Kidney (tissue), 14 donors: ENCODE results near the gene NACAD. TPM values are rescaled to one million over a fixed set of nuclear protein-coding genes. Genes with fewer than 3 reads are reported as not detected.
A peak's percentile ranks its signal among the peaks of the same experiment; 100 is the strongest.

Experiments used
- DNase-seq, 5 donors: peaks; one replicate each; pipeline ENCODE4 v3.0.0-alpha.2; 2013 to 2020
- FAIRE-seq: peaks from 2 replicates; lab custom pipeline; 2012; peaks lifted over from hg19 to GRCh38; lab: Jason Lieb, UNC
- H3K27ac ChIP-seq, 2 donors: one replicate each; pipeline ENCODE4 v1.7.0; 2013; ENCODE audit warnings: low read depth in 2 of 2, low read length in 2 of 2, inconsistent platforms in 1 of 2
- H3K27me3 ChIP-seq: one replicate; pipeline ENCODE4 v1.7.1; 2013; ENCODE audit warnings: low read length, inconsistent platforms; ENCODE audit not compliant: control insufficient read depth, insufficient read depth
- H3K36me3 ChIP-seq, 3 donors: one replicate each; pipeline versions ENCODE4 v1.7.0 to v1.7.1; 2013; ENCODE audit warnings: low read length in 3 of 3, control low read depth in 1 of 3, inconsistent platforms in 1 of 3; ENCODE audit not compliant: insufficient read depth in 3 of 3, control insufficient read depth in 2 of 3
- H3K4me1 ChIP-seq, 3 donors: one replicate each; pipeline versions ENCODE4 v1.7.0 to v1.7.1; 2013; ENCODE audit warnings: low read length in 3 of 3, inconsistent platforms in 1 of 3, low read depth in 1 of 3; ENCODE audit not compliant: control insufficient read depth in 2 of 3, insufficient read depth in 2 of 3
- H3K4me3 ChIP-seq, 3 donors: one replicate each; pipeline versions ENCODE4 v1.7.0 to v1.8.1; 2013; ENCODE audit warnings: low read length in 3 of 3, control low read depth in 1 of 3, inconsistent platforms in 1 of 3
- H3K9ac ChIP-seq, 3 donors: one replicate each; pipeline versions ENCODE4 v1.7.0 to v1.7.1; 2013; ENCODE audit warnings: low read length in 3 of 3, control low read depth in 1 of 3, inconsistent platforms in 1 of 3
- H3K9me3 ChIP-seq, 3 donors: one replicate each; pipeline versions ENCODE4 v1.7.0 to v1.7.1; 2013; ENCODE audit warnings: low read length in 3 of 3, control low read depth in 1 of 3, inconsistent platforms in 1 of 3; ENCODE audit not compliant: control insufficient read depth in 2 of 3, insufficient read depth in 1 of 3
- intact Hi-C: fragments of 100-400 bp; cut with DNase I; formaldehyde crosslinking; loops from one replicate; pipeline ENCODE4 v1.11.1; 2022
- polyA plus RNA-seq: library from polyadenylated mRNA; stranded (reverse); fragments of 350-450 nt; fragmentation: Illumina TruSeq; extraction: RNeasy Lipid Tissue Mini Kit (QIAGEN cat#74804); gene quantifications from one replicate; pipeline ENCODE4 v1.2.3, GENCODE V29; 2014; ENCODE audit warnings: low read depth, low replicate concordance; ENCODE audit not compliant: insufficient read depth
- total RNA-seq: library from RNA; stranded (reverse); fragmentation: NEBNext Ultra II Directional; extraction: Animal tissue kit (Norgen Biotek cat#: 25700); gene quantifications from one replicate; pipeline ENCODE4 v1.2.1, GENCODE V29; 2021
- TF ChIP-seq, protein P1 (sequence below): IDR thresholded peaks from 3 replicates; pipeline ENCODE4 v1.5.1; 2012; ENCODE audit warnings: mild to moderate bottlenecking, moderate library complexity, borderline replicate concordance; ENCODE audit not compliant: insufficient read depth; ENCODE audit errors: extremely low read depth
- donor health status: control.
- donor health status: control.
- donor health status: control.
- donor health status: control.
- donor health status: control.
- donor health status: DM: yes; HTN: yes; CAD: no.
- donor health status: Normal renal cell carcinoma (clear cell type).

Gene NACAD
- total and polyA plus RNA-seq, 2 donors from 2014 or later = 4.2 to 5.0 TPM

DNA sequence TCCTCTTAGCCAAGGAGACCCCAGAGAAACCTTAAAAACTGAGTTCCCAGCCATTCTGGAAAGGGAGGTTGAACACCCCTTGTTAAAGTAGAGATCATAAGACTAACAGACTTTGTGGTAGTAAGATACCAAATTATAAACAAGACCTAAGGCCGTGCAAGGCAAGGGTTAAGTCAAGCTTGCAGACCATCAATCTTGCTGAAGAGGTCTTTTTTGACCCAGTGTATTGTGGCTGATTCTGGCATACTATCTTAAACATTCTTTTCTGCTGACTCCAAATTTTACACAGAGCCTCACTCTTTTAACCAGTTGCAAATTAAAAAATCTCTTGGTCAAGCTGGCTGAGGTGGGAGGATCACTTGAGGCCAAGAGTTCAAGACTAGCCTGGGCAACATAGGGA, 23.9 kb upstream of the NACAD start:
- Histone ChIP-seq H3K4me1 (peaks cover 0 to 8% (median 3%) of the 10 kb centered on the region in 3 donors), H3K27me3 (no peaks in the 10 kb centered on the region), H3K9me3 (no peaks in the 10 kb centered on the region), H3K9ac (no peak overlapping the region), H3K36me3 (peaks cover 3 to 14% (median 12%) of the 10 kb centered on the region in 3 donors), H3K4me3 (peak overlapping the region in 1 of 3 donors; percentile 95), H3K27ac (no peak overlapping the region)
- intact Hi-C loops = no loop called here
- FAIRE-seq (no peak), DNase-seq (peak in 1 of 5 donors; percentile 27)
- TF ChIP-seq, protein P1, sequence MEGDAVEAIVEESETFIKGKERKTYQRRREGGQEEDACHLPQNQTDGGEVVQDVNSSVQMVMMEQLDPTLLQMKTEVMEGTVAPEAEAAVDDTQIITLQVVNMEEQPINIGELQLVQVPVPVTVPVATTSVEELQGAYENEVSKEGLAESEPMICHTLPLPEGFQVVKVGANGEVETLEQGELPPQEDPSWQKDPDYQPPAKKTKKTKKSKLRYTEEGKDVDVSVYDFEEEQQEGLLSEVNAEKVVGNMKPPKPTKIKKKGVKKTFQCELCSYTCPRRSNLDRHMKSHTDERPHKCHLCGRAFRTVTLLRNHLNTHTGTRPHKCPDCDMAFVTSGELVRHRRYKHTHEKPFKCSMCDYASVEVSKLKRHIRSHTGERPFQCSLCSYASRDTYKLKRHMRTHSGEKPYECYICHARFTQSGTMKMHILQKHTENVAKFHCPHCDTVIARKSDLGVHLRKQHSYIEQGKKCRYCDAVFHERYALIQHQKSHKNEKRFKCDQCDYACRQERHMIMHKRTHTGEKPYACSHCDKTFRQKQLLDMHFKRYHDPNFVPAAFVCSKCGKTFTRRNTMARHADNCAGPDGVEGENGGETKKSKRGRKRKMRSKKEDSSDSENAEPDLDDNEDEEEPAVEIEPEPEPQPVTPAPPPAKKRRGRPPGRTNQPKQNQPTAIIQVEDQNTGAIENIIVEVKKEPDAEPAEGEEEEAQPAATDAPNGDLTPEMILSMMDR = no peak

DNA sequence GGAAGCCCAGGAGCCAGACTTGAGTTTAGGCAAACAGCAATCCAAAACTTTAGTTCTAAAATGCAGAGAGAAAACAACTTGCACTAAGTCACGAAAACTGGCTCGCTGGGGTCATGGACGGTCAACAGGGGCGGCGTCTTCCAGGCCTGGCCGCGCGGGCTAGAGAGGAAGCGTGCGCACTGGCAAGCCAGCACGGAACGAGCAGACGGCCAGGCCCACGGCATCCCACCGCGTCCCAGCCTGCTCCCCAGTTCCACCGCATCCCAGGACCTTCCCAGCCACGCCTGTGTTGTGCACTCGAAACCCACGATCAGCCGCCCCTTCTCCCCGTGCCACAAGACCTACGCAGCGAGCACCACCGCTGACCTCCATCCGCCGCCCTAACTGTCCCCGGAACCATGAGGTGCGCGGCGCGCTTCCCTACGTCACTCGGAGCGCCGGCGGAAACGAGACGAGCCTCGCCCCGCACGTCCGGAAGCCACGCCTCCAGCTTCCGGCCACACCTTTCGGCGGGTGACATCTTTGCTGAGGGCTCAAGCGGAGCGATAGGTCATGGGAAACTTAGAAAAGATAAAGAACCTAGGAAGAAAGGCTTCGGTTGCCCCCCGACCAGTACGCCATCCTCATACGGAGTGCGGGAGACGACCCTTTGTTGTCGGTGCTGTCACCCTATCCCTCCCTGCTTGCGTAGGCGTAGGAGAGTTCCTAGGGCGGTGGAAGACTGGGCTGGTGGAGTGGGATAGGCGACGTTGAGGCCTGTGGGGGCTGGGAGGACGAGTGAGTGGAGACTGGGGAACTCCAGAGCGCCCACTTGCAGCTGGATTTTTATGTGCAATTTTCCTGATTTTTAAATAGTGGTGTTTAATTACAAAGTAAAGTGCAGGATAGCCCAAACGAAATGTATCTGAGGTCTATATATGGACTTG, 22.8 kb upstream of the NACAD start, which contains the start of gene TBRG4:
Gene TBRG4 (minus strand): TSS at position 400 of the 926 bp plus-strand sequence. CDS start 2,460 bp downstream, outside the sequence.
- intact Hi-C loops = no loop called here
- TF ChIP-seq, protein P1 = peak; percentile 15
- Histone ChIP-seq H3K27ac (peak within 1 kb of the TSS; percentile 91 to 99), H3K9me3 (no peaks in the 10 kb centered on the region), H3K36me3 (peaks cover 3 to 23% (median 22%) of the 10 kb centered on the region in 3 donors), H3K4me1 (peaks cover 0 to 15% (median 3%) of the 10 kb centered on the region in 3 donors), H3K4me3 (peak within 1 kb of the TSS; percentile 71 to 95 (median 91)), H3K27me3 (no peaks in the 10 kb centered on the region), H3K9ac (peak within 1 kb of the TSS; percentile 59 to 70 (median 62))
- peak; percentile 96 to 99 (median 98) for DNase-seq
- no peak for FAIRE-seq

DNA sequence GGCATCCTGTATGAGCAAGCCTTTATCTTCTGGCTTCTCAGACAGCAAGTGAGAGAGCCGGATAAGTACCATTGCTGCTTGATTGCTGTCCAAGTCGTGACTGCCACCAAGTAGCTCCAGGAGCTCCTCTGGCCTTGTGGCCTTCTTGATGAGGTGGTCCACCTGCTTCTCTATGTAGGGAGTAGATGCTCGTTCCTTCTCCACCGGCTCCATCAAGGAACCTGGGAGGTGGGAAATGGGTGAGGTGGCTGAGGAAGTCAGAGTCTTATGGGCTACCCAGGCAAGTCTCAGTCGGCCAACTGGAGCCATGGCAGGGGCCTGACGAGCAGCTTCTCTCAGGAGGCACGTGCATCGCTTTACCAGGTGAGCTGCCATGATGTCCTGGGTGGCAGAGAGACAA, 20.1 kb upstream of the NACAD start:
- no peak overlapping the region for H3K27ac ChIP-seq
- H3K36me3 ChIP-seq = peaks cover 9 to 48% (median 46%) of the 10 kb centered on the region in 3 donors
- intact Hi-C loops = no loop called here
- H3K4me3 ChIP-seq = no peak overlapping the region
- TF ChIP-seq, protein P1 = no peak
- no peaks in the 10 kb centered on the region for H3K9me3 ChIP-seq
- H3K4me1 ChIP-seq = peaks cover 0 to 15% (median 3%) of the 10 kb centered on the region in 3 donors
- no peaks in the 10 kb centered on the region for H3K27me3 ChIP-seq
- H3K9ac ChIP-seq = no peak overlapping the region
- DNase-seq = no peak
- FAIRE-seq = no peak
